Esophagus squamous epithelium (tissue), 5 donors: Measurements from ENCODE around the gene DCTN3. TPM values are rescaled to one million over a fixed set of nuclear protein-coding genes. Genes with fewer than 3 reads are reported as not detected.

Experiments
- DNase-seq: peaks from one replicate; lab custom pipeline; 2025; lab: John Stamatoyannopoulos, UW
- H3K27ac ChIP-seq, 4 donors: fragments of 200-600 bp; sonication (generic); one replicate each; pipeline ENCODE4 v1.5.1; 2016 to 2019; ENCODE audit warnings: mild to moderate bottlenecking in 1 of 4
- H3K27me3 ChIP-seq, 4 donors: fragments of 200-600 bp; sonication (generic); 1 replicate in 3 of 4; 2 replicates in 1 of 4; pipeline versions ENCODE4 v1.5.1 to v1.6.0; 2017 to 2021; ENCODE audit warnings: antibody characterized with exemption in 1 of 4
- H3K36me3 ChIP-seq, 3 donors: fragments of 200-600 bp; sonication (generic); one replicate each; pipeline ENCODE4 v1.5.1; 2016 to 2019
- H3K4me1 ChIP-seq, 3 donors: fragments of 200-600 bp; sonication (generic); one replicate each; pipeline ENCODE4 v1.5.1; 2017 to 2019
- H3K4me3 ChIP-seq, 4 donors: fragments of 200-600 bp; sonication (generic); 1 replicate in 3 of 4; 2 replicates in 1 of 4; pipeline ENCODE4 v1.5.1; 2016 to 2019; ENCODE audit warnings: mild to moderate bottlenecking in 2 of 4, moderate library complexity in 1 of 4
- H3K9me3 ChIP-seq, 3 donors: fragments of 200-600 bp; sonication (generic); one replicate each; pipeline ENCODE4 v1.5.1; 2016 to 2019
- CTCF ChIP-seq, 6 experiments: fragments of 450-650 bp in 4 of 6; fragments of 200-600 bp in 2 of 6; sonication (generic) in 2 of 6; IDR thresholded peaks; one replicate each; pipeline ENCODE4 v1.5.1; 2016 to 2019; ENCODE audit warnings: antibody characterized with exemption in 6 of 6, mild to moderate bottlenecking in 4 of 6, moderate library complexity in 4 of 6
- POLR2A ChIP-seq, 4 donors: fragments of 450-650 bp; IDR thresholded peaks; one replicate each; pipeline ENCODE4 v1.6.1; 2017; ENCODE audit warnings: antibody characterized with exemption in 4 of 4, mild to moderate bottlenecking in 4 of 4, moderate library complexity in 3 of 4
- WGBS, 2 donors: methylation state at CpG; one replicate each; pipeline ENCODE4 v1.1.5; 2018; 5-methylcytosine and 5-hydroxymethylcytosine counted together
- intact Hi-C: fragments of 100-400 bp; cut with DNase I; formaldehyde crosslinking; loops from one replicate; pipeline ENCODE4 v1.15.0; 2022
- total RNA-seq, 4 donors: library from RNA; depleted of rRNA; stranded (reverse); fragments of >200 nt; gene quantifications; one replicate each; pipeline ENCODE4 v1.1.0, GENCODE V29; 2016
- donor health status: DM: yes; HTN: yes; CAD: no.

The DCTN3 gene
- total RNA-seq, 4 donors from 2014 or later: 67.1 to 136 (median 103) TPM

- H3K27ac ChIP-seq: peak overlapping the region in 3 of 4 donors; percentile 81 to 88 (median 88)
- DNase-seq: no peak
- WGBS, 2 donors: 84% methylated on average over 4 to 5 of the region's 5 CpGs
- intact Hi-C loops: no loop called here
- peaks cover 33 to 68% (median 45%) of the 10 kb centered on the region in 3 donors for H3K4me1 ChIP-seq
- H3K27me3 ChIP-seq: no peaks in the 10 kb centered on the region
- peaks cover 0 to 16% (median 0%) of the 10 kb centered on the region in 3 donors for H3K36me3 ChIP-seq
- no peak overlapping the region for H3K4me3 ChIP-seq
- no peaks in the 10 kb centered on the region for H3K9me3 ChIP-seq
- TF ChIP-seq CTCF (IDR thresholded peaks at IDR 0.05) (no peak), POLR2A (IDR thresholded peaks at IDR 0.05) (no peak)
Observed at GRCh38 chr9:34655394-34655793, 35.1 kb upstream of the DCTN3 start.

- Histone ChIP-seq H3K9me3 (no peaks in the 10 kb centered on the region), H3K4me1 (peaks cover 33 to 58% (median 45%) of the 10 kb centered on the region in 3 donors), H3K36me3 (peaks cover 0 to 12% (median 2%) of the 10 kb centered on the region in 3 donors), H3K4me3 (peak overlapping the region in 1 of 4 donors; percentile 9), H3K27me3 (no peaks in the 10 kb centered on the region), H3K27ac (peak overlapping the region; percentile 19 to 88 (median 84))
- intact Hi-C loops: no loop called here
- WGBS, 2 donors: 4 to 28% methylated on average over 6 to 9 of the region's 11 CpGs
- DNase-seq: no peak
- TF ChIP-seq CTCF (IDR thresholded peaks at IDR 0.05) (no peak), POLR2A (IDR thresholded peaks at IDR 0.05) (no peak)
Observed at GRCh38 chr9:34654323-34655051, 34.2 kb upstream of the DCTN3 start.

- H3K27me3 ChIP-seq: no peaks in the 10 kb centered on the region
- peak overlapping the region in 2 of 4 donors; percentile 41 to 63 for H3K4me3 ChIP-seq
- no peaks in the 10 kb centered on the region for H3K9me3 ChIP-seq
- peaks cover 0 to 22% (median 3%) of the 10 kb centered on the region in 3 donors for H3K36me3 ChIP-seq
- no peak for DNase-seq
- no peak for TF ChIP-seq CTCF (IDR thresholded peaks at IDR 0.05)
- TF ChIP-seq POLR2A (IDR thresholded peaks at IDR 0.05): no peak
- peak overlapping the region; percentile 54 to 88 (median 84) for H3K27ac ChIP-seq
- intact Hi-C loops: no loop called here
- WGBS, 2 donors: 54 to 57% methylated on average over 8 of the region's 11 CpGs
- H3K4me1 ChIP-seq: peaks cover 33 to 59% (median 45%) of the 10 kb centered on the region in 3 donors
Observed at GRCh38 chr9:34653151-34654072, 33.1 kb upstream of the DCTN3 start.

GRCh38 chr9:34652602-34653000, 32.3 kb upstream of the DCTN3 start:
- Histone ChIP-seq H3K27me3 (no peaks in the 10 kb centered on the region), H3K9me3 (no peaks in the 10 kb centered on the region), H3K4me3 (peak overlapping the region; percentile 18 to 63 (median 37)), H3K4me1 (peaks cover 37 to 68% (median 52%) of the 10 kb centered on the region in 3 donors), H3K36me3 (peaks cover 0 to 27% (median 3%) of the 10 kb centered on the region in 3 donors), H3K27ac (peak overlapping the region; percentile 54 to 88 (median 84))
- TF ChIP-seq CTCF (IDR thresholded peaks at IDR 0.05) (no peak), POLR2A (IDR thresholded peaks at IDR 0.05) (no peak)
- intact Hi-C loops: no loop called here
- WGBS, 2 donors: 18 to 34% methylated on average over 5 of the region's 5 CpGs
- DNase-seq: no peak
